ENCODE results near the gene SPACA6.

DNA sequence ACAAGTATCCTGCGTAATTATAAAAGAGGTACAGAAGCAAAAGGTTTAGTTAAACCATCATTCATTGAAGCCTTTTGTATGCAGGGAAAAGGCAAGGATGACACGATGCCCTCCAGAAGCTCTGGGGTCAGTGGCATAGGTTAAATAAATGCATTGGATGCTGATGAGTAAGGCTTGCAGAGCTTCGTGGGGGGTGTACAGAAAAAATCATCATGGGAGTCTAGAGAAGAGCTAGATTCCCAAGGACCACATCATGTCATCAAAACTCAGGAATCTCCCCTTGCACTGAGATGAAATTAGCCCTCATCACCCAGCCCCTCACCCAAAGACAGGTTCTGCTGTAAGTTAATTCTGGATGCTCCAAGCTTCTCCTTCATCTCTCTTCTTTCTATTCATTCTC is 50.3 kb downstream of the SPACA6 start:
- TF ChIP-seq CTCF (conservative IDR thresholded peaks at IDR 0.05 in 1 of 2, IDR thresholded peaks at IDR 0.05 in 1 of 2; ENCODE audit: low read depth in 1 of 2, low read length in 2 of 2) (no peak), EZH2 (IDR thresholded peaks at IDR 0.05; ENCODE audit: low read length, missing control alignments) (no peak)

Data from fibroblast of lung (primary cell).